MCF 10A (cell line): ENCODE data around the gene KCNMA1. TPM values are rescaled to one million over a fixed set of nuclear protein-coding genes. Genes with fewer than 3 reads are reported as not detected.

Source experiments
- BruUV-seq: library from RNA; stranded (reverse); fragments of 400-500 nt; replicated peaks from 2 replicates; lab custom pipeline; 2021; lab: Mats Ljungman, UMichigan
- CTCF ChIA-PET: fragments of 300-600 bp; sonication (Branson Sonifier 250); formaldehyde crosslinking; extraction: SDS; loops from one replicate; lab custom pipeline; 2021; ENCODE audit warnings: antibody characterized with exemption, inconsistent platforms; lab: Yijun Ruan, JAX
- POLR2A ChIA-PET: fragments of 300-600, 350-650 bp; sonication (Branson Sonifier 250); formaldehyde crosslinking; extraction: SDS; loops from one replicate; lab custom pipeline; 2020; ENCODE audit warnings: antibody characterized with exemption, inconsistent platforms; lab: Yijun Ruan, JAX
- DNase-seq: peaks from one replicate; pipeline ENCODE4 v3.0.0-alpha.2; 2018; ENCODE audit not compliant: unreplicated experiment
- H3K27ac Mint-ChIP-seq: one replicate; pipeline ENCODE4 v1.8.0; 2022; ENCODE audit warnings: mild to moderate bottlenecking, low read depth, mixed read lengths; ENCODE audit not compliant: unreplicated experiment
- H3K27me3 Mint-ChIP-seq: one replicate; pipeline ENCODE4 v1.8.0; 2022; ENCODE audit warnings: mixed read lengths; ENCODE audit not compliant: insufficient read depth, unreplicated experiment
- H3K36me3 Mint-ChIP-seq: one replicate; pipeline ENCODE4 v1.8.0; 2022; ENCODE audit warnings: mild to moderate bottlenecking, moderate library complexity, mixed read lengths; ENCODE audit not compliant: insufficient read depth, unreplicated experiment
- H3K4me1 Mint-ChIP-seq: one replicate; pipeline ENCODE4 v1.8.0; 2022; ENCODE audit warnings: mixed read lengths; ENCODE audit not compliant: insufficient read depth, unreplicated experiment
- H3K4me3 Mint-ChIP-seq: one replicate; pipeline ENCODE4 v1.8.0; 2022; ENCODE audit warnings: mild to moderate bottlenecking, moderate library complexity, mixed read lengths; ENCODE audit not compliant: unreplicated experiment
- H3K9me3 Mint-ChIP-seq: one replicate; pipeline ENCODE4 v1.8.0; 2022; ENCODE audit warnings: mixed read lengths; ENCODE audit not compliant: unreplicated experiment
- intact Hi-C: fragments of 100-400 bp; cut with micrococcal nuclease; formaldehyde crosslinking; loops from 2 replicates; pipeline ENCODE4 v1.14.1; 2022
- total RNA-seq: library from RNA; stranded (reverse); gene quantifications from 2 replicates; pipeline ENCODE4 v1.2.3, GENCODE V29; 2022
- TF ChIP-seq, protein P1 (sequence below): fragments of 200-600 bp; IDR thresholded peaks from one replicate; pipeline ENCODE4 v1.8.0; 2022; ENCODE audit warnings: antibody characterized with exemption, mild to moderate bottlenecking; ENCODE audit not compliant: unreplicated experiment

Gene KCNMA1
- total RNA-seq, 1 experiment from 2014 or later: 7.5 TPM

- no peaks in the 10 kb centered on the region for H3K27me3 Mint-ChIP-seq
- TF ChIP-seq, protein P1, sequence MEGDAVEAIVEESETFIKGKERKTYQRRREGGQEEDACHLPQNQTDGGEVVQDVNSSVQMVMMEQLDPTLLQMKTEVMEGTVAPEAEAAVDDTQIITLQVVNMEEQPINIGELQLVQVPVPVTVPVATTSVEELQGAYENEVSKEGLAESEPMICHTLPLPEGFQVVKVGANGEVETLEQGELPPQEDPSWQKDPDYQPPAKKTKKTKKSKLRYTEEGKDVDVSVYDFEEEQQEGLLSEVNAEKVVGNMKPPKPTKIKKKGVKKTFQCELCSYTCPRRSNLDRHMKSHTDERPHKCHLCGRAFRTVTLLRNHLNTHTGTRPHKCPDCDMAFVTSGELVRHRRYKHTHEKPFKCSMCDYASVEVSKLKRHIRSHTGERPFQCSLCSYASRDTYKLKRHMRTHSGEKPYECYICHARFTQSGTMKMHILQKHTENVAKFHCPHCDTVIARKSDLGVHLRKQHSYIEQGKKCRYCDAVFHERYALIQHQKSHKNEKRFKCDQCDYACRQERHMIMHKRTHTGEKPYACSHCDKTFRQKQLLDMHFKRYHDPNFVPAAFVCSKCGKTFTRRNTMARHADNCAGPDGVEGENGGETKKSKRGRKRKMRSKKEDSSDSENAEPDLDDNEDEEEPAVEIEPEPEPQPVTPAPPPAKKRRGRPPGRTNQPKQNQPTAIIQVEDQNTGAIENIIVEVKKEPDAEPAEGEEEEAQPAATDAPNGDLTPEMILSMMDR: no peak
- intact Hi-C loops: no loop called here
- H3K4me3 Mint-ChIP-seq: no peak overlapping the region
- no peaks in the 10 kb centered on the region for H3K36me3 Mint-ChIP-seq
- DNase-seq: no peak
- CTCF ChIA-PET: interaction anchor here (0.6 to 0.9 kb wide), 3 partner anchors 22 to 375 kb away, joined by 3 read pairs; no protein-coding TSS in a partner anchor
- no peaks in the 10 kb centered on the region for H3K9me3 Mint-ChIP-seq
- H3K27ac Mint-ChIP-seq: no peak overlapping the region
- H3K4me1 Mint-ChIP-seq: no peaks in the 10 kb centered on the region
- POLR2A ChIA-PET: no interaction called here
- no TSS peak for BruUV-seq
These were observed 256.9 kb downstream of the KCNMA1 start for GRCh38 chr10:77380723-77381122.

GRCh38 chr10:77380191-77380590 is 257.4 kb downstream of the KCNMA1 start:
- Mint-ChIP-seq H3K27ac (no peak overlapping the region), H3K36me3 (no peaks in the 10 kb centered on the region), H3K4me3 (no peak overlapping the region), H3K27me3 (no peaks in the 10 kb centered on the region), H3K4me1 (no peaks in the 10 kb centered on the region), H3K9me3 (no peaks in the 10 kb centered on the region)
- intact Hi-C loops: no loop called here
- CTCF ChIA-PET: interaction anchor here (0.7 to 0.9 kb wide), 2 partner anchors 23 to 29 kb away, joined by 3 read pairs; no protein-coding TSS in a partner anchor
- POLR2A ChIA-PET: no interaction called here
- BruUV-seq: no TSS peak
- DNase-seq: no peak
- TF ChIP-seq, protein P1: no peak

DNA sequence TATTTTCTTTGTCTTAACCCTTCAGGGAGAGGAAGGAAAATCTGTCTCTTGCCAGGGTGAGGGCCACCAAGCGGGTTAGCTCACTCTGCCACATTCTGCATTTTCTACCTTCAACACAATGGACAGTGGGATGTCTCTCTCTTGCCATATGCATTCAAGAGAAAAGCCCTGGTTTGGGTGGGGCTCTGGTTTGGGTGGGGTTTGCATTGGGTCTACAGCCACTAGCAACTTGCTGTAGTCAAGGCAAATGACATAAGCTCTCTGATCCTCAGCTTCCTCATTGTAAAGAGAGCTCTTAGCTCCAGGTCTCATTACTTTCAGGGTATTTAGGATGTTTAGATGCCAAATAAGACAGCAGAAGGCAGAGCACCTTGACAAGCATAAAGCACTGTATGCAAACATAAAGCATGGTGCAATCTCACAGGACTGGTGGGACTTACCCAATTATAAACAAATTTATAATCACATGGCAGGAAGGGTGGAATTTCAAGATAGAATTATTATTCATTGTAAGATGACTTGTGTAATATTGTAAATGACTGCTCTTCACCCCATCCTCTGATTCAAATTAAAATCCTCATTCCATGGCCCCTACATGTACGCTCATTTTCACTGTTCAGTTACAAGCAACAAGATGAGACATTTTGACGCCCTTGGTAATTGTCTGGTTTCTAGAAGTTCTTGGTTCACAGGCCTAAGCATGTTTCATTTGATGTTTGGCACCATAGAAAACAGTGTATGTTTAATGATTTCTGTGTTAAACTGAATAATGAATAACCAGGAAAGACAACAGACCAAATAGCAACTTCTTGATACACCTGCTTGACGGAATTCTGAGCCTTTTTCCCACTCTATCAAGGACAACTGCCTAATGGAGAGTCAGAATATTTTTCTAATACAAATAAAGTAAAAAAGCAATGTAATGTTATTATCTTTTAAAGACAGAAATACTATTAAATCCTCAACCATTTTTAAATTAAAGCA is 258.9 kb downstream of the KCNMA1 start:
- H3K36me3 Mint-ChIP-seq: no peaks in the 10 kb centered on the region
- DNase-seq: no peak
- no peaks in the 10 kb centered on the region for H3K4me1 Mint-ChIP-seq
- no peak overlapping the region for H3K27ac Mint-ChIP-seq
- no peaks in the 10 kb centered on the region for H3K9me3 Mint-ChIP-seq
- TF ChIP-seq, protein P1: no peak
- CTCF ChIA-PET: interaction anchor here (0.8 to 1.2 kb wide), 5 partner anchors 12 to 260 kb away, joined by 3 to 4 read pairs (median 3); no protein-coding TSS in a partner anchor
- no peak overlapping the region for H3K4me3 Mint-ChIP-seq
- BruUV-seq: no TSS peak
- intact Hi-C loops: no loop called here
- H3K27me3 Mint-ChIP-seq: no peaks in the 10 kb centered on the region
- POLR2A ChIA-PET: no interaction called here

DNA sequence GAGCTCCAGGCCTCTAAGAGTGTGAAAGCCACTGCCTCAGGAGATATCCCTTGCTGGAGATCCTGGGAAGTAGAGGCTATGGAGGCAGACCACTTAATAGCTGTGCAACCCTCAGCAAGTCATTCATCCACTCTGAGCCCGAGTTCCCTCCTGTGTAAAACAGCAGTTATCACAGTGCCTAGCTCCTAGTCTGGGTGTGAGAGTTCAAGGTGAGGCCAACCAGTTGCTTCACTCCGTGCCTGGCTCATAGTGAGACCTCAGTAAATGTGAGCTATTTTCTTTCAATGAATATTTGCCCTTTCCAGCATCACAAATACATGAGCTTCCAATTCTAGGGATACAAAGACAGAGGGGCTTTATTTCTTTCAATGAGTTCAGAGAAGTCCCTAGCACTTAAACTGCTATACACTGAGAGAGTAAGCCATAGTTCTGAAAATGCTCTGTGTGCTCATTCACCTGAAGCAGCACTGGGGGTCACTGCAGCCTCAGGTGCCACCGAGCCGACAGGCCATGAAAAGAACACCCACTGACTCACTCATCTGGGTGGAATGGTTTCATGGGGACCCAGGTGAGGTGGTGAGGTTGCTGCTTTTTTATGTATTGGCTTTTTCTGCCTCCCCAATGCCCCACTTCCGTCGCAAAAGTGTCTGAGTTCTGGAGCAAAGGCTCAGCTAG is 259.8 kb downstream of the KCNMA1 start:
- no peaks in the 10 kb centered on the region for H3K9me3 Mint-ChIP-seq
- no peaks in the 10 kb centered on the region for H3K27me3 Mint-ChIP-seq
- no peak for DNase-seq
- no peaks in the 10 kb centered on the region for H3K36me3 Mint-ChIP-seq
- no peaks in the 10 kb centered on the region for H3K4me1 Mint-ChIP-seq
- BruUV-seq: no TSS peak
- CTCF ChIA-PET: interaction anchor here (0.8 to 1.2 kb wide), 5 partner anchors 11 to 261 kb away, joined by 3 to 4 read pairs (median 3); no protein-coding TSS in a partner anchor
- intact Hi-C loops: no loop called here
- POLR2A ChIA-PET: interaction anchor here (1.0 kb wide), 1 partner anchor 9 kb away, joined by 5 read pairs; no protein-coding TSS in a partner anchor
- H3K4me3 Mint-ChIP-seq: no peak overlapping the region
- no peak overlapping the region for H3K27ac Mint-ChIP-seq
- TF ChIP-seq, protein P1: no peak
